HG03354 (cell line): ENCODE data around the gene CHURC1.
"Not testable (repeated sequence)": the region's sequence is repeated elsewhere in the genome, so short reads cannot be mapped to it uniquely, and the experiment has no call there.

Experiments used
- ATAC-seq: cut with Tn5 transposase; IDR thresholded peaks from one replicate; pipeline ENCODE4 v1.9.1; 2021; ENCODE audit warnings: mild to moderate bottlenecking; ENCODE audit not compliant: unreplicated experiment, poor library complexity, severe bottlenecking

Gene CHURC1

GRCh38 chr14:64899958-64900357, 14.3 kb upstream of the CHURC1 start:
- no peak for ATAC-seq

- no peak for ATAC-seq
These were observed 8.2 kb upstream of the CHURC1 start for GRCh38 chr14:64906022-64906421.

GRCh38 chr14:64910847-64911495, 3.3 kb upstream of the CHURC1 start:
- no peak for ATAC-seq

- no peak for ATAC-seq
These were observed 2.0 kb upstream of the CHURC1 start for GRCh38 chr14:64912261-64912660.

GRCh38 chr14:64913477-64913876, 778 bp upstream of the CHURC1 start:
- ATAC-seq, result not testable (repeated sequence)

GRCh38 chr14:64915029-64915424, 772 bp downstream of the CHURC1 start:
- no peak for ATAC-seq

GRCh38 chr14:64915797-64916196, 1.5 kb downstream of the CHURC1 start:
- no peak for ATAC-seq

- ATAC-seq, result no peak
These were observed 4.0 kb downstream of the CHURC1 start for GRCh38 chr14:64918216-64918615.

- ATAC-seq, result no peak
These were observed 5.0 kb downstream of the CHURC1 start for GRCh38 chr14:64919215-64919614.

- ATAC-seq, result no peak
These were observed 5.4 kb downstream of the CHURC1 start for GRCh38 chr14:64919618-64920017.

- no peak for ATAC-seq
These were observed 6.2 kb downstream of the CHURC1 start for GRCh38 chr14:64920465-64920864.

- ATAC-seq, result no peak
These were observed 8.8 kb downstream of the CHURC1 start for GRCh38 chr14:64923015-64923414.

- ATAC-seq, result no peak
These were observed 12.2 kb downstream of the CHURC1 start for GRCh38 chr14:64926398-64926995.

GRCh38 chr14:64927031-64927430, 12.8 kb downstream of the CHURC1 start:
- ATAC-seq, result no peak

- ATAC-seq, result peak; percentile 69
These were observed 14.2 kb downstream of the CHURC1 start for GRCh38 chr14:64928239-64929013.

GRCh38 chr14:64929014-64929359, 14.7 kb downstream of the CHURC1 start:
- no peak for ATAC-seq

GRCh38 chr14:64930085-64930843, 16.0 kb downstream of the CHURC1 start:
- ATAC-seq, result no peak

GRCh38 chr14:64931123-64931522, 16.9 kb downstream of the CHURC1 start:
- ATAC-seq, result no peak

GRCh38 chr14:64932231-64932630, 18.0 kb downstream of the CHURC1 start:
- no peak for ATAC-seq

- ATAC-seq, result no peak
These were observed 20.2 kb downstream of the CHURC1 start for GRCh38 chr14:64934338-64934929.
